SK-N-SH (cell line): Measurements from ENCODE around the gene WFDC6. TPM values are rescaled to one million over a fixed set of nuclear protein-coding genes. Genes with fewer than 3 reads are reported as not detected.

ENCODE experiments used
- CTCF ChIA-PET: fragments of 300-600, 350-600 bp; formaldehyde crosslinking; extraction: SDS; loops from one replicate; lab custom pipeline; 2021; lab: Yijun Ruan, JAX
- POLR2A ChIA-PET: fragments of 350-600 bp; sonication (Branson Sonifier 250); formaldehyde crosslinking; extraction: SDS; loops from one replicate; lab custom pipeline; 2020; ENCODE audit warnings: antibody characterized with exemption, inconsistent platforms; lab: Yijun Ruan, JAX
- DNase-seq: peaks from one replicate; pipeline ENCODE4 v3.0.0; 2012
- H2AFZ ChIP-seq: fragments of 200-600 bp; sonication (generic); 2 replicates; pipeline ENCODE4 v1.8.1; 2016; ENCODE audit warnings: antibody characterized with exemption, mild to moderate bottlenecking, low read depth
- H3F3A ChIP-seq: fragments of 200-600 bp; sonication (generic); replicated peaks from 2 replicates; pipeline ENCODE3; 2016; ENCODE audit warnings: antibody characterized with exemption, mild to moderate bottlenecking; ENCODE audit not compliant: insufficient read depth
- H3K27ac ChIP-seq, 2 experiments: fragments of 200-500 bp in 1 of 2; fragments of 200-600 bp in 1 of 2; sonication (Bioruptor generic) in 1 of 2; sonication (generic), shearing (Covaris generic) in 1 of 2; 2 replicates each; pipeline versions ENCODE4 v1.5.1 to v1.6.1; 2014 to 2016; ENCODE audit warnings: low read depth in 2 of 2, inconsistent platforms in 1 of 2, low read length in 1 of 2, mild to moderate bottlenecking in 1 of 2, mixed read lengths in 1 of 2
- H3K27me3 ChIP-seq: fragments of 200-600 bp; sonication (generic), shearing (Covaris generic); 2 replicates; pipeline ENCODE4 v1.6.1; 2016; ENCODE audit warnings: mixed run types; ENCODE audit not compliant: insufficient read depth
- H3K36me3 ChIP-seq, 2 experiments: fragments of 200-500 bp in 1 of 2; fragments of 200-600 bp in 1 of 2; sonication (Bioruptor generic) in 1 of 2; sonication (generic) in 1 of 2; replicated peaks in 1 of 2; 2 replicates each; pipeline versions ENCODE3 to v1.5.1; 2014 to 2016; ENCODE audit warnings: low read length in 1 of 2, mild to moderate bottlenecking in 1 of 2; ENCODE audit not compliant: insufficient read depth in 2 of 2, control insufficient read depth in 1 of 2
- H3K4me1 ChIP-seq, 2 experiments: fragments of 200-500 bp in 1 of 2; fragments of 200-600 bp in 1 of 2; sonication (Bioruptor generic) in 1 of 2; sonication (generic), shearing (Covaris generic) in 1 of 2; 2 replicates each; pipeline versions ENCODE4 v1.5.1 to v1.6.1; 2014 to 2016; ENCODE audit warnings: low read depth in 1 of 2, low read length in 1 of 2, mixed run types in 1 of 2; ENCODE audit not compliant: insufficient read depth in 2 of 2, control insufficient read depth in 1 of 2
- H3K4me2 ChIP-seq: fragments of 200-600 bp; sonication (generic), shearing (Covaris generic); 2 replicates; pipeline ENCODE4 v1.6.1; 2017; ENCODE audit warnings: mixed run types
- H3K4me3 ChIP-seq, 2 experiments: fragments of 200-500 bp in 1 of 2; fragments of 200-600 bp in 1 of 2; sonication (Bioruptor generic) in 1 of 2; sonication (generic), shearing (Covaris generic) in 1 of 2; 2 replicates each; pipeline versions ENCODE4 v1.5.1 to v1.8.1; 2014 to 2016; ENCODE audit warnings: low read depth in 2 of 2, inconsistent platforms in 1 of 2, low read length in 1 of 2, mild to moderate bottlenecking in 1 of 2, mixed read lengths in 1 of 2, moderate library complexity in 1 of 2
- H3K79me2 ChIP-seq: fragments of 200-600 bp; sonication (generic); 2 replicates; pipeline ENCODE4 v1.8.1; 2017; ENCODE audit warnings: mild to moderate bottlenecking; ENCODE audit not compliant: insufficient read depth
- H3K9ac ChIP-seq: fragments of 200-600 bp; sonication (generic); 2 replicates; pipeline ENCODE4 v1.6.1; 2017; ENCODE audit warnings: mixed run types
- H3K9me2 ChIP-seq: fragments of 200-600 bp; sonication (generic); 2 replicates; pipeline ENCODE4 v1.6.1; 2017; ENCODE audit warnings: mixed run types
- H3K9me3 ChIP-seq: fragments of 200-600 bp; sonication (generic); 2 replicates; pipeline ENCODE4 v1.6.1; 2017; ENCODE audit warnings: mixed run types, mild to moderate bottlenecking, moderate library complexity
- H4K20me1 ChIP-seq: fragments of 200-600 bp; sonication (generic); 2 replicates; pipeline ENCODE4 v1.6.1; 2017; ENCODE audit warnings: mild to moderate bottlenecking, mixed run types; ENCODE audit not compliant: insufficient read depth
- CHD2 ChIP-seq: fragments of 150-350 bp; IDR thresholded peaks from 2 replicates; pipeline ENCODE4 v1.6.1; 2018; ENCODE audit warnings: low read length; ENCODE audit not compliant: partially characterized antibody
- ELF1 ChIP-seq: IDR thresholded peaks from 2 replicates; pipeline ENCODE4 v1.4.0; 2012
- FOXM1 ChIP-seq: IDR thresholded peaks from 2 replicates; pipeline ENCODE4 v1.4.0; 2012; ENCODE audit warnings: low read depth, mild to moderate bottlenecking
- GABPA ChIP-seq: IDR thresholded peaks from 2 replicates; pipeline ENCODE4 v1.4.0; 2012; ENCODE audit warnings: low read depth, mild to moderate bottlenecking
- JUND ChIP-seq: IDR thresholded peaks from 2 replicates; pipeline ENCODE4 v1.4.0; 2012
- MEF2A ChIP-seq: IDR thresholded peaks from 2 replicates; pipeline ENCODE4 v1.4.0; 2012; ENCODE audit warnings: low read depth, borderline replicate concordance
- NFIC ChIP-seq: IDR thresholded peaks from 2 replicates; pipeline ENCODE4 v1.4.0; 2012; ENCODE audit warnings: borderline replicate concordance
- NRF1 ChIP-seq: IDR thresholded peaks from 2 replicates; pipeline ENCODE4 v1.6.1; 2012; ENCODE audit warnings: low read depth, mild to moderate bottlenecking, low read length
- RAD21 ChIP-seq: IDR thresholded peaks from 2 replicates; pipeline ENCODE4 v1.6.1; 2012; ENCODE audit warnings: mild to moderate bottlenecking, low read length
- RCOR1 ChIP-seq: fragments of 150-350 bp; IDR thresholded peaks from 2 replicates; pipeline ENCODE4 v1.6.1; 2017; ENCODE audit warnings: antibody characterized with exemption, low read length
- SIN3A ChIP-seq: IDR thresholded peaks from 2 replicates; pipeline ENCODE4 v1.6.1; 2012; ENCODE audit warnings: low read depth, mild to moderate bottlenecking, low read length, moderate library complexity, borderline replicate concordance
- SMC3 ChIP-seq: IDR thresholded peaks from 2 replicates; pipeline ENCODE4 v1.6.1; 2012; ENCODE audit warnings: low read depth, low read length, improper control_type of control experiment
- TAF1 ChIP-seq: IDR thresholded peaks from 2 replicates; pipeline ENCODE4 v1.6.1; 2012; ENCODE audit warnings: low read depth, mild to moderate bottlenecking, low read length, moderate library complexity, borderline replicate concordance
- TCF12 ChIP-seq: IDR thresholded peaks from 2 replicates; pipeline ENCODE4 v1.4.0; 2012
- YY1 ChIP-seq: IDR thresholded peaks from 2 replicates; pipeline ENCODE4 v1.4.0; 2012; ENCODE audit warnings: low read depth, mild to moderate bottlenecking
- WGBS: methylation state at CpG from one replicate; pipeline ENCODE4 v1.1.6; 2017; ENCODE audit warnings: low lambda C conversion rate; 5-methylcytosine and 5-hydroxymethylcytosine counted together
- polyA plus RNA-seq, 3 experiments: library from polyadenylated mRNA; depleted of rRNA; stranded (reverse); fragments of >200 nt; gene quantifications; 2 replicates each; pipeline ENCODE4 v1.2.3, GENCODE V29; 2012
- TF ChIP-seq, protein P1 (sequence below): IDR thresholded peaks from 2 replicates; pipeline ENCODE4 v1.4.0; 2012; ENCODE audit warnings: low read depth
- TF ChIP-seq, protein P2 (sequence below): IDR thresholded peaks from 2 replicates; pipeline ENCODE4; 2012
- TF ChIP-seq, protein P3 (sequence below): fragments of 150-350 bp; IDR thresholded peaks from 2 replicates; pipeline ENCODE4 v1.6.1; 2016; ENCODE audit warnings: mild to moderate bottlenecking, low read depth, low read length
- TF ChIP-seq, protein P4 (sequence below): fragments of 200-600 bp; sonication (generic); IDR thresholded peaks from 2 replicates; pipeline ENCODE4 v1.6.1; 2017; ENCODE audit warnings: antibody characterized with exemption, mild to moderate bottlenecking, moderate library complexity

The WFDC6 gene
- polyA plus RNA-seq, 1 of the 3 experiments (the other 2 are of a cell fraction) = not detected

DNA sequence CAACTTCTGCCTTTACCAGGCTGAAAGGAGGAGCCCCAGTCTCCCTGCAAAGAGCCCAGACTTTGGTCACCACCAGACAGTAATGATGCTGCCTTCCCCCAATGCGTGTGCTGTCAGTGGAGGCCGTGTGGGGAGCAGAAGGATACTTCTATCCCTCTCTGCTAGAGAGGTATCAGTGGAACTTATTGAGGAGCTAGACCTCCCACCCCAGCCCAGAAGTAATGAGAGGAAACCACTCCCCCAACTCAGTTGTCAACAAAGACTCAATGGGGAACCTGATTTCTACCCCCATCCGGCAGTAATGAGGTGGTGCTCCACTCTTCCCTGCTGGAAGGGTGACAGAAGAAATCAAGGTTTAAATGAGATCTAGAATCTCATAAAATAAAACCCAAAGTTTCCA lies 44.2 kb upstream of the WFDC6 start:
- H3K79me2 ChIP-seq = no peaks in the 10 kb centered on the region
- H3K9ac ChIP-seq = no peak overlapping the region
- H3K4me2 ChIP-seq = no peak overlapping the region
- no peaks in the 10 kb centered on the region for H4K20me1 ChIP-seq
- TF ChIP-seq SMC3 = no peak
- no peak for TF ChIP-seq MEF2A
- TF ChIP-seq ELF1 = no peak
- TF ChIP-seq TAF1 = no peak
- no peak for TF ChIP-seq RAD21
- no peak for TF ChIP-seq CHD2
- TF ChIP-seq GABPA = no peak
- TF ChIP-seq NRF1 = no peak
- TF ChIP-seq, protein P1, sequence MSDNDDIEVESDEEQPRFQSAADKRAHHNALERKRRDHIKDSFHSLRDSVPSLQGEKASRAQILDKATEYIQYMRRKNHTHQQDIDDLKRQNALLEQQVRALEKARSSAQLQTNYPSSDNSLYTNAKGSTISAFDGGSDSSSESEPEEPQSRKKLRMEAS = no peak
- no peak for TF ChIP-seq SIN3A
- TF ChIP-seq YY1 = no peak
- no peak for TF ChIP-seq NFIC
- TF ChIP-seq TCF12 = no peak
- TF ChIP-seq, protein P2, sequence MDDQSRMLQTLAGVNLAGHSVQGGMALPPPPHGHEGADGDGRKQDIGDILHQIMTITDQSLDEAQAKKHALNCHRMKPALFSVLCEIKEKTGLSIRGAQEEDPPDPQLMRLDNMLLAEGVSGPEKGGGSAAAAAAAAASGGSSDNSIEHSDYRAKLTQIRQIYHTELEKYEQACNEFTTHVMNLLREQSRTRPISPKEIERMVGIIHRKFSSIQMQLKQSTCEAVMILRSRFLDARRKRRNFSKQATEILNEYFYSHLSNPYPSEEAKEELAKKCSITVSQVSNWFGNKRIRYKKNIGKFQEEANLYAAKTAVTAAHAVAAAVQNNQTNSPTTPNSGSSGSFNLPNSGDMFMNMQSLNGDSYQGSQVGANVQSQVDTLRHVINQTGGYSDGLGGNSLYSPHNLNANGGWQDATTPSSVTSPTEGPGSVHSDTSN = no peak
- no peak for TF ChIP-seq JUND
- TF ChIP-seq, protein P3, sequence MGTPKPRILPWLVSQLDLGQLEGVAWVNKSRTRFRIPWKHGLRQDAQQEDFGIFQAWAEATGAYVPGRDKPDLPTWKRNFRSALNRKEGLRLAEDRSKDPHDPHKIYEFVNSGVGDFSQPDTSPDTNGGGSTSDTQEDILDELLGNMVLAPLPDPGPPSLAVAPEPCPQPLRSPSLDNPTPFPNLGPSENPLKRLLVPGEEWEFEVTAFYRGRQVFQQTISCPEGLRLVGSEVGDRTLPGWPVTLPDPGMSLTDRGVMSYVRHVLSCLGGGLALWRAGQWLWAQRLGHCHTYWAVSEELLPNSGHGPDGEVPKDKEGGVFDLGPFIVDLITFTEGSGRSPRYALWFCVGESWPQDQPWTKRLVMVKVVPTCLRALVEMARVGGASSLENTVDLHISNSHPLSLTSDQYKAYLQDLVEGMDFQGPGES = no peak
- no peak for TF ChIP-seq FOXM1
- TF ChIP-seq, protein P4, sequence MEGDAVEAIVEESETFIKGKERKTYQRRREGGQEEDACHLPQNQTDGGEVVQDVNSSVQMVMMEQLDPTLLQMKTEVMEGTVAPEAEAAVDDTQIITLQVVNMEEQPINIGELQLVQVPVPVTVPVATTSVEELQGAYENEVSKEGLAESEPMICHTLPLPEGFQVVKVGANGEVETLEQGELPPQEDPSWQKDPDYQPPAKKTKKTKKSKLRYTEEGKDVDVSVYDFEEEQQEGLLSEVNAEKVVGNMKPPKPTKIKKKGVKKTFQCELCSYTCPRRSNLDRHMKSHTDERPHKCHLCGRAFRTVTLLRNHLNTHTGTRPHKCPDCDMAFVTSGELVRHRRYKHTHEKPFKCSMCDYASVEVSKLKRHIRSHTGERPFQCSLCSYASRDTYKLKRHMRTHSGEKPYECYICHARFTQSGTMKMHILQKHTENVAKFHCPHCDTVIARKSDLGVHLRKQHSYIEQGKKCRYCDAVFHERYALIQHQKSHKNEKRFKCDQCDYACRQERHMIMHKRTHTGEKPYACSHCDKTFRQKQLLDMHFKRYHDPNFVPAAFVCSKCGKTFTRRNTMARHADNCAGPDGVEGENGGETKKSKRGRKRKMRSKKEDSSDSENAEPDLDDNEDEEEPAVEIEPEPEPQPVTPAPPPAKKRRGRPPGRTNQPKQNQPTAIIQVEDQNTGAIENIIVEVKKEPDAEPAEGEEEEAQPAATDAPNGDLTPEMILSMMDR = no peak
- no peak for TF ChIP-seq RCOR1
- no peak for DNase-seq
- H3K4me1 ChIP-seq = no peaks in the 10 kb centered on the region
- WGBS = 11% methylated on average over 3 of the region's 3 CpGs
- H3K36me3 ChIP-seq = no peaks in the 10 kb centered on the region
- no peak overlapping the region for H3K4me3 ChIP-seq
- no peaks in the 10 kb centered on the region for H3K9me2 ChIP-seq
- no peak overlapping the region for H2AFZ ChIP-seq
- H3K9me3 ChIP-seq = no peaks in the 10 kb centered on the region
- H3K27me3 ChIP-seq = peaks cover 38% of the 10 kb centered on the region; the same call in 1 of the 2 replicates
- no peak overlapping the region for H3K27ac ChIP-seq
- CTCF ChIA-PET = interaction anchor here (1.7 kb wide), 1 partner anchor 188 kb away, joined by 7 read pairs; no protein-coding TSS in a partner anchor
- H3F3A ChIP-seq = no peaks in the 10 kb centered on the region
- POLR2A ChIA-PET = no interaction called here
